Loucy (cell line): Measurements from ENCODE around the gene AJAP1.

Experiments
- H2AFZ ChIP-seq: fragments of 200-600 bp; sonication (generic); 2 replicates; pipeline ENCODE4 v1.6.0; 2016; ENCODE audit warnings: antibody characterized with exemption, mild to moderate bottlenecking, low read length, moderate library complexity
- H3F3A ChIP-seq: fragments of 200-600 bp; 2 replicates; pipeline ENCODE4 v1.6.0; 2016; ENCODE audit warnings: antibody characterized with exemption, low read depth, mild to moderate bottlenecking
- H3K27me3 ChIP-seq: fragments of 200-600 bp; sonication (generic); 2 replicates; pipeline ENCODE4 v1.6.1; 2014; ENCODE audit warnings: low read length, mild to moderate bottlenecking; ENCODE audit not compliant: insufficient read depth, poor library complexity, severe bottlenecking
- H3K36me3 ChIP-seq: fragments of 200-600 bp; sonication (generic); 2 replicates; pipeline ENCODE4 v1.6.1; 2016; ENCODE audit warnings: low read length; ENCODE audit not compliant: insufficient read depth
- H3K4me1 ChIP-seq: fragments of 200-600 bp; sonication (generic); 2 replicates; pipeline ENCODE4 v1.5.1; 2014; ENCODE audit warnings: low read length, mild to moderate bottlenecking; ENCODE audit not compliant: insufficient read depth, poor library complexity, severe bottlenecking
- H3K4me2 ChIP-seq: fragments of 200-600 bp; sonication (generic); 2 replicates; pipeline ENCODE4 v1.6.0; 2014; ENCODE audit warnings: antibody characterized with exemption, low read length, low read depth, mild to moderate bottlenecking; ENCODE audit not compliant: poor library complexity, severe bottlenecking
- H3K4me3 ChIP-seq: fragments of 200-600 bp; sonication (generic); 2 replicates; pipeline ENCODE4 v1.5.1; 2014; ENCODE audit warnings: low read length, mild to moderate bottlenecking, mixed read lengths; ENCODE audit not compliant: poor library complexity, severe bottlenecking
- H3K79me2 ChIP-seq: fragments of 200-600 bp; sonication (generic); 2 replicates; pipeline ENCODE4 v1.6.1; 2014; ENCODE audit warnings: low read length; ENCODE audit not compliant: insufficient read depth
- H3K9ac ChIP-seq: fragments of 200-600 bp; sonication (generic); 2 replicates; pipeline ENCODE4 v1.6.0; 2014; ENCODE audit warnings: mild to moderate bottlenecking, low read depth, low read length, moderate library complexity; ENCODE audit not compliant: poor library complexity, severe bottlenecking
- H3K9me2 ChIP-seq: fragments of 200-600 bp; sonication (generic); replicated peaks from 2 replicates; pipeline ENCODE4 v1.6.1; 2016; ENCODE audit warnings: low read depth, low read length, mixed read lengths
- H3K9me3 ChIP-seq: fragments of 200-600 bp; sonication (generic); 2 replicates; pipeline ENCODE4 v1.6.1; 2014; ENCODE audit warnings: mild to moderate bottlenecking, antibody characterized with exemption, low read length, low read depth; ENCODE audit not compliant: insufficient read depth
- H4K20me1 ChIP-seq: fragments of 200-600 bp; sonication (generic); 2 replicates; pipeline ENCODE4 v1.6.0; 2014; ENCODE audit warnings: antibody characterized with exemption, low read length, mild to moderate bottlenecking; ENCODE audit not compliant: insufficient read depth, poor library complexity, severe bottlenecking
- CTCF ChIP-seq: fragments of 200-600 bp; sonication (generic); conservative IDR thresholded peaks from 2 replicates; pipeline ENCODE4 v1.5.1; 2014; ENCODE audit warnings: mild to moderate bottlenecking, antibody characterized with exemption, low read length
- EZH2phosphoT487 ChIP-seq: fragments of 200-600 bp; IDR thresholded peaks from 2 replicates; pipeline ENCODE4 v1.6.1; 2018; ENCODE audit warnings: antibody characterized with exemption, mild to moderate bottlenecking, moderate library complexity, borderline replicate concordance

The AJAP1 gene

DNA sequence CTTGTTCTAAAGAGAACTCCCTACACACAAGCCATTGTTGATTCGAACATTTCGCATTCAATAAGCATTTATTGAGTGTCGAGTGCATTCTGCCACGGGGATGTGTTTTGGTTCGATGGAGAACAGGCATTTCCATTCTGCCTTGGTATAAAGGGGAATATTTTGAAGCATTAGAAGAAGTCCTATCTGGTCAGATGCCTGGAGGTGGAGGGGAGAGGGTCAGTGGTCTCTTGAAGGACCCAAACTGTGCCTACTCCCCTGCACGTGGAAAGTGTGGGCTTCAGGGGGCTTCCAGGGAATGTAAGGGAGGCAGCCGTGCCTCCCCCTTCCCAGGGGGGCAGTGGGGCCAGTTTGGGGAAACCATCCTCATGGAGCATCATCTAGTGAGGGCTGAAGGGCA is 8.3 kb downstream of the AJAP1 start:
- Histone ChIP-seq H2AFZ (no peak overlapping the region), H3K79me2 (no peaks in the 10 kb centered on the region), H3K4me3 (no peak overlapping the region), H3K4me2 (no peak overlapping the region), H3K36me3 (no peaks in the 10 kb centered on the region), H3F3A (no peaks in the 10 kb centered on the region), H3K4me1 (no peaks in the 10 kb centered on the region), H4K20me1 (no peaks in the 10 kb centered on the region), H3K9me2 (no peaks in the 10 kb centered on the region), H3K27me3 (no peaks in the 10 kb centered on the region), H3K9ac (no peak overlapping the region), H3K9me3 (peaks cover 15% of the 10 kb centered on the region; the same call in 1 of the 2 replicates)
- TF ChIP-seq EZH2phosphoT487 (no peak), CTCF (no peak)

GRCh38 chr1:4664095-4664494 is 9.7 kb downstream of the AJAP1 start:
- no peaks in the 10 kb centered on the region for H3K9me2 ChIP-seq
- H3F3A ChIP-seq, result no peaks in the 10 kb centered on the region
- no peak overlapping the region for H2AFZ ChIP-seq
- H3K4me1 ChIP-seq, result no peaks in the 10 kb centered on the region
- peaks cover 12% of the 10 kb centered on the region; the same call in 1 of the 2 replicates for H3K9me3 ChIP-seq
- no peak overlapping the region for H3K4me2 ChIP-seq
- no peaks in the 10 kb centered on the region for H3K27me3 ChIP-seq
- no peaks in the 10 kb centered on the region for H4K20me1 ChIP-seq
- TF ChIP-seq EZH2phosphoT487, result no peak
- TF ChIP-seq CTCF, result no peak
- H3K4me3 ChIP-seq, result no peak overlapping the region
- H3K9ac ChIP-seq, result no peak overlapping the region
- H3K36me3 ChIP-seq, result no peaks in the 10 kb centered on the region
- no peaks in the 10 kb centered on the region for H3K79me2 ChIP-seq

DNA sequence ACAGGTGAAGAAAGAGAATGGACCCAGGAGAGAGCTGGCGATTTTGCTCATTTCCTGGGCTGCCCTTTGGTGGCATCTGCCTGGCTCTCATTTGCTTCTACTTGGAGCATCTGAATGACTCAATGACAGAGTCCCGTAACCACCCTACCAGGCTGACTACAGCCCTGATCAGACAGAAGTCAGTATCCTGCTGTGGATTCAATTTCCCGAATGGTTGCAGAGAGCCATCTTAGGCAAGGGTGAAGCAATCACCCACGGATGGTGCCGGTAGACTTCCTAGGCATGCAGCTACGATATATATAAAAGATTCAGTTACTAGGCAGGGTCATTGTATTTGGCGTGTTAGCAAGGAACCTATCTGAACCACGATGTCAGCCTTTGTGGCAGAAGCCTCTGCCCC is 10.2 kb downstream of the AJAP1 start:
- no peaks in the 10 kb centered on the region for H3K4me1 ChIP-seq

More for the DNA sequence above, 10.2 kb downstream of the AJAP1 start:
- no peak for TF ChIP-seq EZH2phosphoT487
- no peak for TF ChIP-seq CTCF
- Histone ChIP-seq H3K9me3 (peaks cover 12% of the 10 kb centered on the region; the same call in 1 of the 2 replicates), H3K9ac (no peak overlapping the region), H3K27me3 (no peaks in the 10 kb centered on the region), H4K20me1 (no peaks in the 10 kb centered on the region), H3K4me2 (no peak overlapping the region), H2AFZ (no peak overlapping the region), H3F3A (no peaks in the 10 kb centered on the region), H3K36me3 (no peaks in the 10 kb centered on the region), H3K79me2 (no peaks in the 10 kb centered on the region), H3K4me3 (no peak overlapping the region), H3K9me2 (no peaks in the 10 kb centered on the region)
